ENCODE results near the gene NTN1. TPM values are rescaled to one million over a fixed set of nuclear protein-coding genes. Genes with fewer than 3 reads are reported as not detected.

Gene NTN1
- total RNA-seq, 1 donor from 2014 or later, result 1.1 TPM

- POLR2A ChIA-PET, result no interaction called here
- Mint-ChIP-seq H3K4me1 (peaks cover 23% of the 10 kb centered on the region), H3K36me3 (ENCODE audit: low read depth) (no peaks in the 10 kb centered on the region), H3K27me3 (peaks cover 38% of the 10 kb centered on the region), H3K4me3 (peak overlapping the region; percentile 87), H3K27ac (peak overlapping the region; percentile 46), H3K9me3 (no peaks in the 10 kb centered on the region)
- intact Hi-C loops (cut with micrococcal nuclease), result loop anchor here (5.0 to 10.0 kb wide), 2 partner anchors 270 to 388 kb away; partner anchors contain the start of gene MYH10
- CTCF ChIA-PET, result no interaction called here
- ATAC-seq (ENCODE audit: low read depth), result no peak
- no peak for TF ChIP-seq CTCF (IDR thresholded peaks at IDR 0.05)
- DNase-seq, result peak; percentile 26
Observed at GRCh38 chr17:9022573-9023391, 1.5 kb downstream of the NTN1 start.

GRCh38 chr17:9023392-9024218 is 2.3 kb downstream of the NTN1 start:
- ATAC-seq (ENCODE audit: low read depth) (no peak), DNase-seq (no peak)
- Mint-ChIP-seq H3K4me1 (peaks cover 23% of the 10 kb centered on the region), H3K27ac (peak overlapping the region; percentile 18), H3K9me3 (no peaks in the 10 kb centered on the region), H3K27me3 (peaks cover 38% of the 10 kb centered on the region), H3K4me3 (peak overlapping the region; percentile 50), H3K36me3 (ENCODE audit: low read depth) (no peaks in the 10 kb centered on the region)
- no peak for TF ChIP-seq CTCF (IDR thresholded peaks at IDR 0.05)
- intact Hi-C loops (cut with micrococcal nuclease), result loop anchor here (5.0 to 10.0 kb wide), 2 partner anchors 269 to 389 kb away; partner anchors contain the start of gene MYH10
- ChIA-PET CTCF (no interaction called here), POLR2A (interaction anchor here (0.6 kb wide), 1 partner anchor 58 kb away, joined by 5 read pairs; the partner anchor contains the start of gene PIK3R5)

- CTCF ChIA-PET, result no interaction called here
- Mint-ChIP-seq H3K4me3 (peak overlapping the region; percentile 50), H3K27ac (no peak overlapping the region)
Observed at GRCh38 chr17:9024497-9024896, 3.2 kb downstream of the NTN1 start.

GRCh38 chr17:9026741-9027140 is 5.4 kb downstream of the NTN1 start:
- H3K4me3 Mint-ChIP-seq, result no peak overlapping the region
- H3K36me3 Mint-ChIP-seq (ENCODE audit: low read depth), result no peaks in the 10 kb centered on the region
- DNase-seq (no peak), ATAC-seq (ENCODE audit: low read depth) (no peak)
- POLR2A ChIA-PET, result no interaction called here
- no peak overlapping the region for H3K27ac Mint-ChIP-seq
- TF ChIP-seq CTCF (IDR thresholded peaks at IDR 0.05), result no peak
- no peaks in the 10 kb centered on the region for H3K9me3 Mint-ChIP-seq
- H3K27me3 Mint-ChIP-seq, result peaks cover 61% of the 10 kb centered on the region
- intact Hi-C loops (cut with micrococcal nuclease), result loop anchor here (10.0 kb wide), 1 partner anchor 392 kb away; the partner anchor contains the start of gene MYH10
- H3K4me1 Mint-ChIP-seq, result peaks cover 15% of the 10 kb centered on the region
- CTCF ChIA-PET, result interaction anchor here (1.0 kb wide), 1 partner anchor 26 kb away, joined by 3 read pairs; no protein-coding TSS in a partner anchor

More at GRCh38 chr17:9024497-9024896, 3.2 kb downstream of the NTN1 start:
- no peaks in the 10 kb centered on the region for H3K9me3 Mint-ChIP-seq
- TF ChIP-seq CTCF (IDR thresholded peaks at IDR 0.05), result no peak
- peaks cover 46% of the 10 kb centered on the region for H3K27me3 Mint-ChIP-seq
- intact Hi-C loops (cut with micrococcal nuclease), result loop anchor here (5.0 to 10.0 kb wide), 2 partner anchors 268 to 390 kb away; partner anchors contain the start of gene MYH10
- no peaks in the 10 kb centered on the region for H3K36me3 Mint-ChIP-seq (ENCODE audit: low read depth)
- peaks cover 23% of the 10 kb centered on the region for H3K4me1 Mint-ChIP-seq
- POLR2A ChIA-PET, result no interaction called here
- DNase-seq (no peak), ATAC-seq (ENCODE audit: low read depth) (no peak)
